Measurements from ENCODE around the gene CCDC127. TPM values are rescaled to one million over a fixed set of nuclear protein-coding genes. Genes with fewer than 3 reads are reported as not detected.

The CCDC127 gene, protein sequence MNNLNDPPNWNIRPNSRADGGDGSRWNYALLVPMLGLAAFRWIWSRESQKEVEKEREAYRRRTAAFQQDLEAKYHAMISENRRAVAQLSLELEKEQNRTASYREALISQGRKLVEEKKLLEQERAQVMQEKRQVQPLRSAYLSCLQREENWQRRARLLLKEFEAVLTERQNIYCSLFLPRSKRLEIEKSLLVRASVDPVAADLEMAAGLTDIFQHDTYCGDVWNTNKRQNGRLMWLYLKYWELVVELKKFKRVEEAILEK
- 4.7 to 7.4 TPM (median 7.0 TPM) in 5 replicates for total RNA-seq (2022; extraction: Qiagen RNA extraction; ENCODE audit: low read depth)

DNA sequence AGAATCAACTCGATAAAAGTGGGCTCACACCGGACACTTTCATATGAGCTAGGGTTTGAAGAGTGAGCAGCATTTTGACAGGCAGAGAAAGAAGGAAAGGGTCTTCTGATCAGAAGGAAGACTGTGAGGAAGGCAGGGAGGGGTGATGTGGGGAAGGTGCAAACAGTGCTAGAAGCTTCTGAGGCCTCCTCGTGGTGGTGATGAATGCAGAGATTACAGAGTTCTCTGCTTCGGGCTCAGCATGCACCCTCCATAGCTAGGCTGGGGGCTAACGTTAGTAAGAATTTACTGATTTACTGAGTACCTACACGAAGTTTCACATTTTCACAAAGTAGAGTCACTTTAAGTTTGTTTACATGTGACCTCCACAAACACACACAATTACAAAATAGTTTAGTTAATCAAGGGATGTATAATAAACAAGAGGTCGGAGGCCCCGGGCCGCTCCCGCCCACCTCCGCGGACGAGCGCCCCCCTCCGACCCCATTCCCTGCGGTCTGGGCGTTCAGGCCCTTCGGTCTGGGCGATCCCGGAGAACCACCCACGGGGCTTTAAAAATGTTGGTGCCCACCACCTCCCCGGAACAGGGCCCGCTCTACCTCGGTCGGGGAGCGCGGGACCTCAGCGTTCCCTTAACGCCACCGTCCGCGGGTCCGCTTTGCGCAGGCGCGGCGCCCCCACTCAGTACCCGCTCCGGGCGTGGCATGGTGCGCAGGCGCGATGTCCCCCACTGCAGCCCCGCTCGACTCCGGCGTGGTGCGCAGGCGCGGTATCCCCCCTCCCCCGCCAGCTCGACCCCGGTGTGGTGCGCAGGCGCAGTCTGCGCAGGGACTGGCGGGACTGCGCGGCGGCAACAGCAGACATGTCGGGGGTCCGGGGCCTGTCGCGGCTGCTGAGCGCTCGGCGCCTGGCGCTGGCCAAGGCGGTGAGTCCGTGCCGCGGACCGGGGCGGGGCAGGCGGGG, at the start of gene CCDC127, which contains the start of gene SDHA:
Gene CCDC127, minus strand, starts transcription at position 660 of the 963 bp plus-strand sequence. CDS start 1,304 bp downstream, outside the sequence.
Gene SDHA, plus strand, starts transcription at position 827 of the 963 bp plus-strand sequence. Its CDS starts 36 bp downstream, at position 863.

DNA sequence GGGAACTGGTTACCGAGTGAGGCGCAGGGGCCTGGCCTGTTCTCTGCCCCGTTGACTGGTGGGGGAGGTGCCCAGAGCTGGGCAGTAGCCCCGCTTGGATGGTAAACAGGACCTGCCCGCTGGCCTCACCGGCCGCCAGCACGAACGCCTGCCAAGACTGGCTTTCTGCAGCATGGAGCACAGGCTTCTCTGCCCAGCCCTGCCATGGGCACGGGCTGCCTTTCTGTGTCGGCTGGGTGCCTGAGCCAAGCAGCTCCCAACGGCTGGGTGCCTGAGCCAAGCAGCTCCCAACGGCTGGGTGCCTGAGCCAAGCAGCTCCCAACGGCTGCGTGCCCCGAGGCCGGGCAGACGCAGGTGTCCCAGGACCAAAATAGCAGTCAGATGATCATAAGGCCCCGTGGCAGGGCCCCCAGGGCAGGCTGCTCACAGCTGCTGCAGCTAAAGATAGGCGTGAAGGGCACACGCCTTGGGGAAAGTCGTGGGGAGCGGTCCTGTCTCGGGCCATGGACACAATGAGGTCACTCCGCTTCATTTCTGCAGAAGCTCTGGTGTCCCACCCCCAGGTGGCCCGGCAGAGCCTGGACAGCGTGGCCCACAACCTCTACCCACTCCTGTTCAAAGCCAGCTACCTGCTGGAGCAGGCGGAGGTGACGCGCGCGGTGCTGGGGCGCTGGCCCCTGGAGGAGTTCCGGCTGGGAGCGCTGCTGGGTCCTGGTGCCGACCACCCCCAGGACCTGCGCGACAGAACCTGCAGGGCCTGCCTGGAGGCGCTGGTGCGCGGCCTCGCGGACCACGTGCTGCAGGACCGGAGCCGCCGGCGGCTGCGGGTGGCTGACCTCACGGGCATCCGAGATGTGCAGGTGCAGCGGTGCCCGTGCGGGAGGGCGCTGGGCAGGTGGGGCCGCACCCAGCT, 26.7 kb downstream of the CCDC127 start, which contains the start of gene LRRC14B:
Gene LRRC14B, plus strand, starts transcription at position 460 of the 913 bp plus-strand sequence. Its CDS starts 44 bp downstream, at position 504.

Other genes with a start within 250 kb of the CCDC127 start
- gene PLEKHG4B, start 126.0 kb downstream of the CCDC127 start, total RNA-seq (2022; extraction: Qiagen RNA extraction; ENCODE audit: low read depth): 0.56 to 1.1 TPM (median 0.88 TPM) in 5 replicates
- gene LRRC14B, start 26.7 kb downstream of the CCDC127 start, total RNA-seq (2022; extraction: Qiagen RNA extraction; ENCODE audit: low read depth): not detected in 5 replicates
- gene SDHA, start 167 bp upstream of the CCDC127 start, total RNA-seq (2022; extraction: Qiagen RNA extraction; ENCODE audit: low read depth): 100 to 123 TPM (median 117 TPM) in 5 replicates
- gene PDCD6, start 53.5 kb upstream of the CCDC127 start, total RNA-seq (2022; extraction: Qiagen RNA extraction; ENCODE audit: low read depth): 158 to 195 TPM (median 190 TPM) in 5 replicates
- 3.5 to 4.3 TPM (median 3.6 TPM) in 5 replicates for gene AHRR, start 103.6 kb upstream of the CCDC127 start, total RNA-seq (2022; extraction: Qiagen RNA extraction; ENCODE audit: low read depth)
- gene EXOC3, start 225.0 kb upstream of the CCDC127 start, total RNA-seq (2022; extraction: Qiagen RNA extraction; ENCODE audit: low read depth): 27.9 to 32.7 TPM (median 32.2 TPM) in 5 replicates

Data from A549 treated with DMSO at 1 μM for 4 hours (cell line).